IPS-NIHi7 (cell line): ENCODE measurements around the gene ECHDC1.
"Not testable (repeated sequence)": the region's sequence is repeated elsewhere in the genome, so short reads cannot be mapped to it uniquely, and the experiment has no call there.

Experiments used
- DNase-seq: peaks from one replicate; pipeline ENCODE4 v3.0.0; 2012; ENCODE audit warnings: mixed read lengths; ENCODE audit errors: extremely low spot score

ECHDC1 gene

DNA sequence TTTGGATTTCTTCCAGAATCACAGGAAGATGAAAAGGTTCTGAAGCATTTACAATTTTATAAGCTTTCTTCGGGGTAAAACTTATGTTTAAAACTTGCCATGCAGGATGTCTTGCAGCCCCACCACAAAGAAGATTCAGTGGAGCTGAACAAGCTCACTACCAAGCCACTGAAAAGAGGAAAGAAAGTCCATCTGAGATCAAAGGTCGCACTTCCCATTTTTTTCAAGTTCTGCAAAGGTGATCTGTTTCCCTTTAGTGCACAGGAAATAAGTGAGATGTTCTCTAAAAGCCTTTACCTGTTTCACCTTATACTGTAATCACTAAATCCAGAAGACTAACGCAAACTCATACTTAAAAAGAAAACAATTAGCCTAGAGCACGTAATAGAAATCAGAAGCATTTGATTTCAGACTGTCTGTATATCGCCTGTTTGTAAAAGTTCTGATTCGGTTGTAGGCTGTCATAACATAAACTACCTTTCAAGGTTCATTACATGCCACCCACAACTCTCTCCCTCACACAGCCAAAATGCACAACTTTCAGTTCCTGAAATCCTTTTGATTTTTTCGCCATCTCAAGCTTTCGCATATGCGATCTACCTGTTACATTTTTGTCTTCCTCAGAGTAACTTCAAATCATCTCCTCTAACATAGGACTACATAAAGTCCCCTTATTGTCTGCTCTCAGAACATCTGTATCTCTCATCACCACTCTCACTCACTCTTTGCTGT, 1.8 kb downstream of the ECHDC1 start:
- no peak for DNase-seq

DNA sequence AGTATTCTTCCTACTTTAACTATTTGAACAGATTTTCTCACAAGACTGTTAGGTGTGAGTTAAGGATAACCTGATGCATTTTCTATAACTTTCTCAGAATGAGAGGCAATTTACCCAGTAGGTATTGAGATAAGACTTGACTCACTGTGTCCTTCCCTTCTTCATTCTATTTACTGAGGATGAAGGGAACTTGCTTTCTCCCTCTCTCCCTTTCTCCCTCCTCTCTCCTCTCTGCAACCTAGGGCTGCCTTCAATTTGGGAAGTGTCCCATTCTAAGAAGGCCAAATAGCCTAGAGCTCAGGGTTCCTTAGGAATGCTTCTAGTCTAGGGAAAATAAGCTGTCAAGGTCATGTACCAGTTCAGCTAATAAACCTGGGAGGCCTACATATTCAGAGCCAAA, 3.2 kb downstream of the ECHDC1 start:
- no peak for DNase-seq

- DNase-seq = no peak
These were observed 4.5 kb downstream of the ECHDC1 start for GRCh38 chr6:127338936-127339335.

DNA sequence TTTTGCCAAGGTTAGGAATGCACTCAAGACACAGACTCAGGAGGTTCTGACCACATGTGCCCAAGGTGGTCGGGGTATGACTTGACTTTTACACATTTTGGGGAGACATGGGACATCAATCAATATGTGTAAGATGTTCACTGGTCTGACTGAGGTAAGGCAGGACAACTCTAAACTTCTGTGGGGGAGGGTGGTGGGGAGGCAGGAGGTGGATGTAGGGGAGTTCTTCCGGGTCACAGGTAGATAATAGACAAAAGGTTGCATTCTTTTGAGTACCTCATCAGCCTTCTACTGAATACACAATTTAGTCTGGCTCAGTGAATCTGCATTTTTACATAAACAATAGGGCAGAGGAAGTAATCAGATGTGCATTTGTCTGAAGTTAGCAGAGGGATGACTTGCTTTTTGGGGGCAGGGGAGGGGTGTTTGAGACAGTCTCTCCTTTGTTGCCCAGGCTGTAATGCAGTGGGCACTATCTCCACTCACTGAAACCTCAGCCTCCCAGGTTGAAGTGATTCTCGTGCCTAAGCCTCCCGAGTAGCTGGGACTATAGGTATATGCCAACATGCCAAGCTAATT, 10.9 kb downstream of the ECHDC1 start:
- no peak for DNase-seq

GRCh38 chr6:127331256-127331655, 12.2 kb downstream of the ECHDC1 start:
- not testable (repeated sequence) for DNase-seq

GRCh38 chr6:127328043-127328609, 15.3 kb downstream of the ECHDC1 start:
- DNase-seq = no peak

- DNase-seq = no peak
These were observed 23.7 kb downstream of the ECHDC1 start for GRCh38 chr6:127319686-127320085.

GRCh38 chr6:127317388-127318128, 25.9 kb downstream of the ECHDC1 start:
- no peak for DNase-seq

DNA sequence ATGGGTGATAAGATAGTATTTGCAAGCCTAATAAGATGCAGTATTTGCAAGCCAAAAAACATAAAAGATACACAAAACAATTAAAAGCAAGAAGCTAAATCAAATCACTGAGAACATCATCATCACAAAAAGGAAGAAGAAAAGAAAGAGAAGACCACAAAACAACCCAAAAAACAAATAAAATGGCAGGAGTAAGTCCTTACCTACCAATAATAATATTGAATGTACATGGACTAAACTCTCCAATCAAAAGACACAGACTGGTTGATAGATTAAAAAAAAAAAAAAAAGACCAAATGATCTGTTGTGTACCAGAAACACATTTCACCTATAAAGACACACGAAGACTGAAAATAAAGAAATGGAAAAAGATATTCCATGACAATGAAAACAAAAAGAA, 37.7 kb downstream of the ECHDC1 start:
- DNase-seq = no peak

DNA sequence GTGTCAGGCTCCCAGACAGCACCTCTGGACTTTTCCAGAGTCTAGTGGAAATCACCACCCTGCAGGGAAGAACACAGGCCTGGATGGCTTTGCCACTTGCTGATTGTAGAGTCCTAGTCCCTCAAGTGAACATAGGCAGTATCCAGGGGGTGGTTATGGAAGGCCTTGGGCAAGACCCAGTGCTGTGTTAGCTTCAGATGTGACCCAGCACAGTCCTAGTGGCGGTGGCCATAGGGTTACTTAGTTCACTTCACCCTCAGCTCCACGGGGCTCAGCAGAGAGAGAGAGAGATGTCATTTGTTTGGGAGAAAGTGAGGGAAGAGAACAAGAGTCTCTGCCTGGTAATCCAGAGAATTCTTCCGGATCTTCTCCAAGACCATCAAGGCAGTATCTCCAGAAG, 39.5 kb downstream of the ECHDC1 start:
- no peak for DNase-seq

DNA sequence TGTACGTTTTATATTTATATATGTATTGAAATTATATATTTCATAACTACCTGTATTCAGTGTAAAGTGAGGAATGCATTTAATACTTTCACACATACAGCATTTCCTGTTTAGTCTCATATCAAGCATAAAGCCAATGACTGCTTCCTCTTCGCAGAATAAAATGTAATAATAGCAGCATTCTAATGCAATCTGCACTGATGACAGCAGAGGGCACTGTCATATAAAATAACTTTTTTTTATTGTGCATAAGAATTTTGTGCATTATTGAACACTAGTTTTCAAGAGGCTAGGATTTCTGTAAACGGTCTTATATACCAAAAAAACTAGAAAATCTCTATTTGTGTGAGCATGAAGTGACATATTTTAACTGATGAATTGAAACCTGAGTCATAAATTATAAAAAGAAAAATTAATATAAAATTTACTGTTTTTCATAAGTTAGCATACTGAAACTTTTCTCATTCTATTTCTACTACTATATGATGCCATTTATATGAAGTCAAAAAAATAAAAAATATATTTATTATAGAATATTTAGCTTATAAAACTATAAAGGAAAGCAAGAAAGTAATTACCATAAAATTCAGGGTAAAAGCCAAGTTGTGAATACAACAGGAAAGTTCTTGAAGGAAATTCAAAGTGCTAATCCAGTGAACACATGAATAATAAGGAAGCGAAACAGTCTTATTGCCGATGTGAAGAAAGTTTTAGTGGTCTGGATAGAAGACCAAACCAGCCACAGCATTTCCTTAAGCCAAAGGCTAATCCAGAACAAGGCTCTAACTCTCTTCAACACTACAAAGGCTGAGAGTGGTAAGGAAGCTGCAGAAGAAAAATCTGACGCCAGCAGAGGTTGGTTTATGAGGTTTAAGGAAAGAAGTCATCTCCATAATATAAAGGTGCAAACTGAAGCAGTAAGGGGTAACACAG, 40.4 kb downstream of the ECHDC1 start:
- peak; percentile 22 for DNase-seq

DNA sequence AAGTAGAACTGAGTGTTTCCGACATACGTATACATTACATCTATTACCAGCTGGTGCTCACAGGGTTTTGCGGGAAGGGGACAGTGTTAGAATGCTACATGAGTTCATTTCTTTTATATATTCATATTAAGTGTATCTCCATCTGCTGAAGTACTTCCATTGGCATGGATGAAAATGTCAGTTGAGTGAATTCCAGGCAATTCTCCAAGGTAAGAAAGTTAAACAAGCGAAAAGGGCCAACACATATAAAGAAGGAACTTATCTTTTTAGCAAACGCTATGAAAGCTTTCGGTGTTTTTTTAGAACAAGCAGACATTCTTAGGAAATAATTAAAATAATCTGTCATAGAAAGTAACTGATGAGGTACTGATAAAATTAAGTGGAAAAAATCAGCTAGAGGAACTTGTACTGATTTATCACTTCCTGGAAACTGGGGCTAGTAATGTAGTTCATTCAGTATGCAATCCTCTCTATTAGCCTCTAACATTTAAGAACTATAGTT, 42.2 kb downstream of the ECHDC1 start:
- no peak for DNase-seq

- DNase-seq = peak; percentile 15
These were observed 43.0 kb downstream of the ECHDC1 start for GRCh38 chr6:127300411-127300810.

DNA sequence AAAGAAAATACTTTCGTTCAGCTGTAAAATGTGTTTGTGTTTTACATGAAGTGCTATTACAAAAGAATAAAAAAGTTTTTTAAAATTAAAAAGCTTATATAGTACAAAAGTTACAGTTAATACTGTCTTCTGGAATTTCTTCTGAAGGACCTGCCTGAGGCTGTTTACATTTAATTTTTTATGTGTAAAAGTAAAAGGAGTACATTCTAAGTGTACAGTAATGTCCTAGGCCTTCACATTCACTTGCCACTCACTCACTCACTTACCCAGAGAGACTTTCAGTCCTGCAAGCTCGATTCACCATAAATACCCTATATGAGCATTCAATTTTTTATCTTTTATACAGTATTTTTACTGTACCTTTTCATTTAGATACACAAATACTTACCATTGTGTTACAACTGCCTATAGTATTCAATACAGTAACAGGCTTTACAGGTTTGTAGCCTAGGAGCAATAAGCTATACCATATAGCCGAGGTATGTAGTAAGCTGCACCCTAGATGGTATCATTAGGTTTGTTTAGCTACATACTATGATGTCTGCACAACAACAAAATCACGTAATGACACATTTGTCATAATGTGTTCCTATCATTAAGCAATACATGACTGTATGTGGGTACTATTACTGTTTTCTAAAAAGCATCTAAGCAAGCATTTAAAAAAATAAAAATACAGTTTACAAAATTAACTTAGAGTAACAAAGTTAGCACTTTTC, 43.7 kb downstream of the ECHDC1 start:
- no peak for DNase-seq

GRCh38 chr6:127298475-127298874, 44.9 kb downstream of the ECHDC1 start:
- no peak for DNase-seq

DNA sequence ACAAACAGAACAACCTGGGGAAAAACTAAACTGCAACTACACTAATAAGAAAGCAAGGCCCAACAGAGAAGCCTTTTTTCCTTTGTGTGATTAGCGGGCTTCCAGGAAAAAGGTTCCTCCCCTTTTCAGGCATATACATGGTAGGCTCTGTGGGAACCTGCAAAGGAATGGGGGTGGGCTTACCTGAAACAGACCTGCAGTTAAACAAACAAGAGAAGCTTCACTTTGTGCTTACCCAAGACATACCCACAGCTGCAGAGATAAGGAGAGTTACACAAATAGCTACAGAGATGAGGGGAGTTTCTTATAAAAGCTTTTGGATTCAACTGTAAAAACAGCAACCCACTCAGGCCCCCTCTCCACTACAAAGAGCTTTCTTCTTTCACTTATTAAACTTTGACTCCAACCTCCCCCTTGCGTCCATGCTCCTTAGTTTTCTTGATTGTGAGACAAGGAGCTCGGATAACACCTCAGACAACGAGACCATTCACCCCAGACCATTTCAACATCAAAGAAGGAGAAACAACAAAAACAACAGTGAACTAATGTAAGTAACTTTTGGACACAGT, 45.8 kb downstream of the ECHDC1 start:
- DNase-seq = peak; percentile 21

- DNase-seq = no peak
These were observed 51.9 kb downstream of the ECHDC1 start for GRCh38 chr6:127291495-127291894.

- no peak for DNase-seq
These were observed 52.8 kb downstream of the ECHDC1 start for GRCh38 chr6:127290391-127291265.

DNA sequence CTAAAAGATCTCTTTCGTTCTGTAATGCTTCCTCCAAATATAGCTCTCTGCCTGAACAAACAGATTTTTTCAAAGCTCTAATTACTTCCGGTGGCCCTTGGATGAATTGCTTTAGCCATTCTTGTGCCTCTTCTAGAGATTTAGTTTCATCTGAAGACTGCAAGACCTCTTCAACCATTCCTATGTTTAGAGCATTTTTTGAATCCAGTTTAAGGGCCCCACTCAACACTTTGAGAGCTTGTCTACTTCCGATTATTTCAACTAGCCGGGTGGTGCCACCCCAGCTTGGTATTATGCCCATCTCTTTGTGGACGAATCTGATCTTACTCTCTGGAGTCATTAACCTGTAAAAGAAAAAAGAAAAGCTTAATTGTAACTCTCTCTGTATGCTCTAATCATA, 53.5 kb downstream of the ECHDC1 start:
- DNase-seq = no peak
